GM18526 (cell line): ENCODE measurements around the gene UBXN11.

Source experiments
- POLR2A ChIP-seq: IDR thresholded peaks from 3 replicates; pipeline ENCODE4 v1.6.1; 2011; ENCODE audit not compliant: insufficient read length; ENCODE audit errors: extremely low read depth

Gene UBXN11

DNA sequence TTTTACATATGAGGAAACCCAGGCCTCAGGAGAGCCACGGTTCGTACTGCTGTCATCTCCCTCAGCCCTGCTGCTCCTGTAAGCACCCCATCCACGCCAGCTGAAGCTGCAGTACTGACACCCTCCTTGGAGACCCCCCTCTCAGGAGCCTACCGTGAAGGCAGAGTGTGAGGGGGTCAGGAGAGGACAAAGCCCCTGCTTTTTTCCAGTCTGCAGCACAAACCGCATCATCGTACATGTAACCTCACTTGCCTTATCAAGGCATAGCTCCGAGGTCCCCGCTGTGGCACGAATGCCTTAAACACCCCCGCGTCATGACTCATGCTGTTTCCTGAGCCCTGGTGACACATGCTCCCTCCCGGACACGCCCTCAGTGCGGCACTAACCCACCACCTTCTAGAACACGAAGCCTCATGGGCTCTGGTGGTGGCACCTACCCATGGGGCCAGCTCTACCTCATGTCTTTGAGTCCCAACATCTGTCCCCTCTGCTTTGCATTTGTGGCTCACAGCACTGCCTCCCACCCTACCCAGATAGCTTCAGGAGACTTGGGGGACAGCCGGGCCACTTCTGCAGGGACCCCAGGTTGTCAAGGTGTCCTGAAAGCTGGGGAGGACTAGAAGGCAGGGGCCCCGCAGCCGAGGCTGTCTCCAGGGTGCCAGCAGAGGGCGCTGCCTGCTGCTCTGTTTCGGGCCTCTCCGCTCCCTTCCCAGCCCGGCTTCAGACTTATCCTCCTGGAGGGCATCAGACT lies 21.7 kb downstream of the UBXN11 start:
- no peak for TF ChIP-seq POLR2A

GRCh38 chr1:26283871-26284596 lies 22.4 kb downstream of the UBXN11 start:
- TF ChIP-seq POLR2A = no peak

DNA sequence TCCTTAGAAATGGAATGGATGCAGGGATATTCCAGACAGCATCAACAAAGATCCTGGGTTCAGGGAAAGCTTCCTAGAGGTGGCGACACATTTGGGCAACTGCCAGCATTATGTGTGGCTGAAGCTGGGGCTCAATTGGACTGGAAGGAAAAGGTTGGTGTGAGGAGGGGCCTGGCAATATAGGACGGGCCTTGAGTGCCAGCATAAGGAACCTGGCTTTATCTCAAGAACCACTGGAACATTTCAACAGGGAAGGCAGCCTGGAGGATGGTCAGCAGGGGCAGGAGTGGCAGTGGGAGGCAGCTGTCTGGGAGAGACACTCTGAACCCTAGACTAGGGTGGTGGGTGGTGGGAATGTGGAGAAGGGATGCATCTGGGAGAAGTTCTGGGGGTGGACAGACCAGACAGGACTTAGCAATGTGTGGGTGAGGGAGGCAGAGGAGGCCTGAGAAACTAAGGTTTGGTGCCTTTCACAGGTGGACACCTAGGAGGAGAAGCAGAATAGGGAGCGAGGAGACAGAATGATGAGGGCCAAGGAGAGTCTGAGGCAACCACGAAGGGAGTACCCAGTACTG lies 23.1 kb downstream of the UBXN11 start:
- TF ChIP-seq POLR2A = no peak

DNA sequence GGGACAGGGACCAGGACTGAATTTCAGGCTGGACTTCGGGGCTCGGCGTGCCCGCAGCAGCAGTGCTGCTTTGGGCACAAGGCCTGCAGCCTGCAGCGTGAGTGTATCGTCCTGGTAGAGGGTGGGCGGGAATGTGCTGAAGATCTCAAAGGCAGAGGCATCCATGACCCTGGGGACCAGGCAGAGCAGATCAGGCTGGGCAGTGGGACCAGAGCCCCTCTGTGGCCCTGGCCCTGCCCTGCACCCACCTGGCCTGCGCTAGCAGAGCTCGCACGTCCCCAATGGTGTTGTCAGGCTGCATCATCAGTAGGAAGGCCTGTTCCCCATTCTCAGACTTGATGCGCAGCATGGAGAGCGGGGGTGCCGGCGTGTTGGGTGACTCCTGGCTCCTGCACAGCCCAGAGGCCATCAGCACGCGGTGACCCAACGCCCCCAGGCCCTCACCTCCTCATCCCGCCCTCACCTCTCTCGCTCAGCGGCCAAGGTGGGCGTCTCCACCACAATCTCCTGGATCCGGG lies 24.0 kb downstream of the UBXN11 start:
- no peak for TF ChIP-seq POLR2A

DNA sequence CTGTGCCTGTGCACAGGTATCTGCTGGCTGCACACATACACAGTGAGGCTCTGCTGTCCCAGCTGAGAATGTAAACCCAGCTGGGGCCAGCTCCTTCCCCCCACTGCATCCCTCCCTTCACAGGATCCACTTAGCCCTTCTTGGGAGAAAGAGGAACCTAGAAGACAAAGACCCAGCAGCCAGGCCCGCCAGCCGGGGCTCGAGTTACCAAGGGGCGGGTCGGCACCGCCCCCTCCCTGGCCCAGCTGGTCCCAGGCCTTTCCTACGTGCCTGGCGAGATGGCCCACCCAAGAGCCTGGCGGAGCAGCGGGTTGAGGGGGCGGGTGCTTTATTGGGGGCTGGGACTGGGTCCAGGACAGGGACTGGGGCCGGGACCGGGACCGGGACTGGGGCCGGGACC lies 24.5 kb downstream of the UBXN11 start:
- no peak for TF ChIP-seq POLR2A

DNA sequence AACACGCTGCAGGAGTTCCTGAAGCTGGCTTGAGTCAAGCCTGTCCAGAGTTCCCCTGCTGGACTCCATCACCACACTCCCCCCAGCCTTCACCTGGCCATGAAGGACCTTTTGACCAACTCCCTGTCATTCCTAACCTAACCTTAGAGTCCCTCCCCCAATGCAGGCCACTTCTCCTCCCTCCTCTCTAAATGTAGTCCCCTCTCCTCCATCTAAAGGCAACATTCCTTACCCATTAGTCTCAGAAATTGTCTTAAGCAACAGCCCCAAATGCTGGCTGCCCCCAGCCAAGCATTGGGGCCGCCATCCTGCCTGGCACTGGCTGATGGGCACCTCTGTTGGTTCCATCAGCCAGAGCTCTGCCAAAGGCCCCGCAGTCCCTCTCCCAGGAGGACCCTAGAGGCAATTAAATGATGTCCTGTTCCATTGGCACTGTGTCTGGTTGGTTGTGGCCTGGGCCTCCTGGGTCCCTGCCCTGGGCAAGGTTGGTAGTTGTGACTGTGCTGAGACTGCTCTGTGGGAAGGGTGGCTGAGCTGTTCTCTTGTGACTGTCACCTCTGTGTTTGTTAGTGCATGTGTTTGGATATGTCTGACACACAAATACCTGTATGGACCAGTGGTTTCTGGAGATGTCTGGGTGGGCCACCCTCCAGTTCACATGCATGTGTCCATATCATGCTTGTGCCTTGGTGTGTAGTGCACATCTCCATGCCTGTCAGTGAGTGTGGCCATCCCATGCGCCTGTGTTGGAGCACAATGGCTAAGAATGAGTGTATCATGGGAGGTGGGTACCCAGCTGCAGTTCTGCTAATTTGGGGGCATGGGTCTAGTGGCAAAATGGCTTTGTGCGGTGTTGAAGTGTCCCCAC lies 25.1 kb downstream of the UBXN11 start:
- TF ChIP-seq POLR2A = no peak

GRCh38 chr1:26280333-26281042 lies 25.9 kb downstream of the UBXN11 start:
- TF ChIP-seq POLR2A = no peak

GRCh38 chr1:26279456-26280332 lies 26.7 kb downstream of the UBXN11 start, which contains the start of gene SH3BGRL3:
Gene SH3BGRL3, plus strand, starts transcription at chr1:26280086. Its CDS starts 70 bp downstream, at chr1:26280156.
- peak; percentile 83 for TF ChIP-seq POLR2A

GRCh38 chr1:26278724-26279455 lies 27.5 kb downstream of the UBXN11 start:
- TF ChIP-seq POLR2A = no peak

- TF ChIP-seq POLR2A = no peak
Measured at GRCh38 chr1:26278303-26278702, 28.1 kb downstream of the UBXN11 start.

GRCh38 chr1:26277719-26278118 lies 28.7 kb downstream of the UBXN11 start:
- TF ChIP-seq POLR2A = no peak

- TF ChIP-seq POLR2A = no peak
Measured at GRCh38 chr1:26277261-26277661, 29.2 kb downstream of the UBXN11 start.

GRCh38 chr1:26276432-26276838 lies 30.0 kb downstream of the UBXN11 start:
- TF ChIP-seq POLR2A = no peak
